HEK293 (cell line): ENCODE results near the gene GJA5.

Source experiments
- SP2 ChIP-seq: fragments of 450-650 bp; formaldehyde crosslinking; IDR thresholded peaks from 2 replicates; pipeline ENCODE4 v1.5.1; 2016; ENCODE audit warnings: missing biosample characterization, missing genetic modification characterization
- YY1 ChIP-seq: fragments of 450-650 bp; formaldehyde crosslinking; IDR thresholded peaks from 2 replicates; pipeline ENCODE4 v1.5.1; 2018; ENCODE audit warnings: missing biosample characterization, missing genetic modification characterization
- ZFP3 ChIP-seq: fragments of 450-650 bp; formaldehyde crosslinking; IDR thresholded peaks from 2 replicates; pipeline ENCODE4 v1.5.1; 2016; ENCODE audit warnings: low read depth, missing biosample characterization, missing genetic modification characterization
- ZNF112 ChIP-seq: fragments of 450-650 bp; formaldehyde crosslinking; IDR thresholded peaks from 2 replicates; pipeline ENCODE4 v1.5.0; 2017; ENCODE audit warnings: missing biosample characterization, missing genetic modification characterization
- ZNF274 ChIP-seq, 2 experiments: fragments of 200-500 bp in 1 of 2; fragments of 450-650 bp in 1 of 2; sonication (Bioruptor generic) in 1 of 2; formaldehyde crosslinking in 1 of 2; IDR thresholded peaks; 2 replicates each; pipeline versions ENCODE4 v1.5.1 to v1.6.1; 2014 to 2016; ENCODE audit warnings: borderline replicate concordance in 1 of 2, inconsistent platforms in 1 of 2, low read length in 1 of 2, missing biosample characterization in 1 of 2, missing genetic modification characterization in 1 of 2
- ZNF416 ChIP-seq: fragments of 450-650 bp; formaldehyde crosslinking; IDR thresholded peaks from 2 replicates; pipeline ENCODE4 v1.5.1; 2016; ENCODE audit warnings: missing biosample characterization, missing genetic modification characterization
- ZNF433 ChIP-seq: fragments of 450-650 bp; formaldehyde crosslinking; IDR thresholded peaks from 2 replicates; pipeline ENCODE4 v1.5.1; 2016; ENCODE audit warnings: missing biosample characterization, missing genetic modification characterization, low read depth
- ZNF48 ChIP-seq: fragments of 450-650 bp; formaldehyde crosslinking; IDR thresholded peaks from 2 replicates; pipeline ENCODE4 v1.5.1; 2016; ENCODE audit warnings: missing biosample characterization, missing genetic modification characterization
- ZNF664 ChIP-seq: fragments of 450-650 bp; formaldehyde crosslinking; IDR thresholded peaks from 2 replicates; pipeline ENCODE4 v1.5.1; 2016; ENCODE audit warnings: missing biosample characterization, missing genetic modification characterization
- ZNF785 ChIP-seq: fragments of 450-650 bp; formaldehyde crosslinking; IDR thresholded peaks from 2 replicates; pipeline ENCODE4 v1.5.1; 2016; ENCODE audit warnings: missing biosample characterization, missing genetic modification characterization
- ZNF843 ChIP-seq: fragments of 450-650 bp; formaldehyde crosslinking; IDR thresholded peaks from 2 replicates; pipeline ENCODE4 v1.5.1; 2016; ENCODE audit warnings: missing biosample characterization, missing genetic modification characterization
- TF ChIP-seq, protein P1 (sequence below): fragments of 450-650 bp; formaldehyde crosslinking; IDR thresholded peaks from 2 replicates; pipeline ENCODE4 v1.5.1; 2016; ENCODE audit warnings: missing biosample characterization, missing genetic modification characterization
- TF ChIP-seq, protein P2 (sequence below): fragments of 450-650 bp; formaldehyde crosslinking; IDR thresholded peaks from 2 replicates; pipeline ENCODE4 v1.5.1; 2016; ENCODE audit warnings: missing biosample characterization, missing genetic modification characterization
- TF ChIP-seq, protein P3 (sequence below): fragments of 450-650 bp; formaldehyde crosslinking; IDR thresholded peaks from 2 replicates; pipeline ENCODE4 v1.5.1; 2016; ENCODE audit warnings: missing biosample characterization, missing genetic modification characterization

DNA sequence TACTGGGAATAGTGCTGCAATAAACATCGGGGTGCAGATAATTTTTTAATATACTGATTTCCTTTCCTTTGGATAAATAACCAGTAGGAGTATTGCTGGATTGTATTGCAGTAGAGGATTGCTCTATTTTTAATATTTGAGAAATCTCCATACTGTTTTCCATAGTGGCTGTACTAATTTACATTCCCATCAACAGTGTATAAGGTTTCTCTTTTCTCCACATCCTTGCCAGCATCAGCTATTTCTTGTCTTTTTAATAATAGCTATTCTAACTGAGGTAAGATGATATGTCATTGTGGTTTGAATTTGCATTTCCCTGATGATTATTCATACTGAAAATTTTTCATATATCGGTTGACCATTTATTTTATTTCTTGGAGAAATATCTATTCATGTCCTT, 31.1 kb downstream of the GJA5 start:
- TF ChIP-seq, protein P1, sequence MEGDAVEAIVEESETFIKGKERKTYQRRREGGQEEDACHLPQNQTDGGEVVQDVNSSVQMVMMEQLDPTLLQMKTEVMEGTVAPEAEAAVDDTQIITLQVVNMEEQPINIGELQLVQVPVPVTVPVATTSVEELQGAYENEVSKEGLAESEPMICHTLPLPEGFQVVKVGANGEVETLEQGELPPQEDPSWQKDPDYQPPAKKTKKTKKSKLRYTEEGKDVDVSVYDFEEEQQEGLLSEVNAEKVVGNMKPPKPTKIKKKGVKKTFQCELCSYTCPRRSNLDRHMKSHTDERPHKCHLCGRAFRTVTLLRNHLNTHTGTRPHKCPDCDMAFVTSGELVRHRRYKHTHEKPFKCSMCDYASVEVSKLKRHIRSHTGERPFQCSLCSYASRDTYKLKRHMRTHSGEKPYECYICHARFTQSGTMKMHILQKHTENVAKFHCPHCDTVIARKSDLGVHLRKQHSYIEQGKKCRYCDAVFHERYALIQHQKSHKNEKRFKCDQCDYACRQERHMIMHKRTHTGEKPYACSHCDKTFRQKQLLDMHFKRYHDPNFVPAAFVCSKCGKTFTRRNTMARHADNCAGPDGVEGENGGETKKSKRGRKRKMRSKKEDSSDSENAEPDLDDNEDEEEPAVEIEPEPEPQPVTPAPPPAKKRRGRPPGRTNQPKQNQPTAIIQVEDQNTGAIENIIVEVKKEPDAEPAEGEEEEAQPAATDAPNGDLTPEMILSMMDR (tag by site-specific recombination) = no peak
- TF ChIP-seq ZFP3 (tag by site-specific recombination) (no peak), ZNF274 (IDR thresholded peaks at IDR 0.05; ENCODE audit: low read length) (no peak), ZNF274 (tag by site-specific recombination; IDR thresholded peaks at IDR 0.05; ENCODE audit: borderline replicate concordance) (no peak), ZNF664 (tag by site-specific recombination) (no peak), ZNF433 (tag by site-specific recombination) (no peak), ZNF843 (tag by site-specific recombination) (no peak), ZNF112 (tag by site-specific recombination) (no peak), ZNF785 (tag by site-specific recombination) (no peak), YY1 (tag by site-specific recombination) (no peak), ZNF48 (tag by site-specific recombination) (no peak), SP2 (tag by site-specific recombination) (no peak), ZNF416 (no peak)
- TF ChIP-seq, protein P2, sequence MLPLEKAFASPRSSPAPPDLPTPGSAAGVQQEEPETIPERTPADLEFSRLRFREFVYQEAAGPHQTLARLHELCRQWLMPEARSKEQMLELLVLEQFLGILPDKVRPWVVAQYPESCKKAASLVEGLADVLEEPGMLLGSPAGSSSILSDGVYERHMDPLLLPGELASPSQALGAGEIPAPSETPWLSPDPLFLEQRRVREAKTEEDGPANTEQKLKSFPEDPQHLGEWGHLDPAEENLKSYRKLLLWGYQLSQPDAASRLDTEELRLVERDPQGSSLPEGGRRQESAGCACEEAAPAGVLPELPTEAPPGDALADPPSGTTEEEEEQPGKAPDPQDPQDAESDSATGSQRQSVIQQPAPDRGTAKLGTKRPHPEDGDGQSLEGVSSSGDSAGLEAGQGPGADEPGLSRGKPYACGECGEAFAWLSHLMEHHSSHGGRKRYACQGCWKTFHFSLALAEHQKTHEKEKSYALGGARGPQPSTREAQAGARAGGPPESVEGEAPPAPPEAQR = no peak
- TF ChIP-seq, protein P3, sequence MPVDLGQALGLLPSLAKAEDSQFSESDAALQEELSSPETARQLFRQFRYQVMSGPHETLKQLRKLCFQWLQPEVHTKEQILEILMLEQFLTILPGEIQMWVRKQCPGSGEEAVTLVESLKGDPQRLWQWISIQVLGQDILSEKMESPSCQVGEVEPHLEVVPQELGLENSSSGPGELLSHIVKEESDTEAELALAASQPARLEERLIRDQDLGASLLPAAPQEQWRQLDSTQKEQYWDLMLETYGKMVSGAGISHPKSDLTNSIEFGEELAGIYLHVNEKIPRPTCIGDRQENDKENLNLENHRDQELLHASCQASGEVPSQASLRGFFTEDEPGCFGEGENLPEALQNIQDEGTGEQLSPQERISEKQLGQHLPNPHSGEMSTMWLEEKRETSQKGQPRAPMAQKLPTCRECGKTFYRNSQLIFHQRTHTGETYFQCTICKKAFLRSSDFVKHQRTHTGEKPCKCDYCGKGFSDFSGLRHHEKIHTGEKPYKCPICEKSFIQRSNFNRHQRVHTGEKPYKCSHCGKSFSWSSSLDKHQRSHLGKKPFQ (tag by site-specific recombination) = no peak
